ENCODE results near the gene CIPC. TPM values are rescaled to one million over a fixed set of nuclear protein-coding genes. Genes with fewer than 3 reads are reported as not detected.

CIPC gene
- total RNA-seq, 1 donor from 2014 or later, result 70.3 TPM

GRCh38 chr14:77062261-77062660 lies 35.8 kb upstream of the CIPC start:
- no peaks in the 10 kb centered on the region for H3K9me3 ChIP-seq (replicated peaks)
- H3K4me3 ChIP-seq, result no peak overlapping the region
- no peak overlapping the region for H3K27ac ChIP-seq (replicated peaks)
- peaks cover 18% of the 10 kb centered on the region for H3K4me1 ChIP-seq
- H3K27me3 ChIP-seq (ENCODE audit: low read depth), result no peaks in the 10 kb centered on the region
- DNase-seq, result no peak
- H3K36me3 ChIP-seq, result no peaks in the 10 kb centered on the region
- intact Hi-C loops (cut with micrococcal nuclease), result no loop called here
- no peak for TF ChIP-seq CTCF (IDR thresholded peaks at IDR 0.05; ENCODE audit: borderline replicate concordance)

DNA sequence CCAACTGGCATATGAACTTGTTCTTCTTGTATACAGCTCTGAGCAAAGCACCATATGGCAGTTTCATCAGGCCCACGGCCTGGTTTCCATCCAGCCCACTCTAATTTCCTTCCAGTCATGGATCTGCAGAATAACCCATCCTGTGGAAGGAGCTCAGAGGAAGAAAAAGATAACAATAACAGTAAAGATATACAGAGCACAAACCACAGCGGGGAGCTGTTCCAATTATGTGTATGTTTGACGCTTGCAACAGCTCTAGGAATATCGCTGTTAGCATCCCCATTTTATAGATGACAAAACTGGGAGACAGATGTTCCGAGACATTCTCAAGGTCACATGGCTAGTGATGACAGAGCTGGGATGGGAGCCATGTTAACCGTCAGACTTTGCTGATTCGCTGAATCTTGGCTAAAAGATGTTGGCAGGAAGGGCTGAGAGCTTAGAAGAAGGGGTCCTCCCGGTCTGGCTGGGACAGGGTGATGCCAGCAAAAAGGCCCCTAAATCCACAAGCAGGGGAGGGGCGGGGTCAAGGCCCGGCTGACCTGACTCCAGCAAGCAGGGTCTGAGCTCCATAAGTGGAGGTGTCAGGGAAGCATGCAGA lies 34.4 kb upstream of the CIPC start:
- H3K36me3 ChIP-seq, result no peaks in the 10 kb centered on the region
- DNase-seq, result no peak
- no peak overlapping the region for H3K27ac ChIP-seq (replicated peaks)
- no peak overlapping the region for H3K4me3 ChIP-seq
- H3K4me1 ChIP-seq, result peaks cover 32% of the 10 kb centered on the region
- TF ChIP-seq CTCF (IDR thresholded peaks at IDR 0.05; ENCODE audit: borderline replicate concordance), result no peak
- no peaks in the 10 kb centered on the region for H3K27me3 ChIP-seq (ENCODE audit: low read depth)
- H3K9me3 ChIP-seq (replicated peaks), result no peaks in the 10 kb centered on the region
- intact Hi-C loops (cut with micrococcal nuclease), result no loop called here

GRCh38 chr14:77064521-77065178 lies 33.4 kb upstream of the CIPC start:
- Histone ChIP-seq H3K27ac (replicated peaks) (no peak overlapping the region), H3K27me3 (ENCODE audit: low read depth) (no peaks in the 10 kb centered on the region), H3K4me3 (no peak overlapping the region), H3K4me1 (peaks cover 41% of the 10 kb centered on the region), H3K36me3 (no peaks in the 10 kb centered on the region), H3K9me3 (replicated peaks) (no peaks in the 10 kb centered on the region)
- intact Hi-C loops (cut with micrococcal nuclease), result loop anchor here (5.0 kb wide), 1 partner anchor 152 kb away; no protein-coding TSS in a partner anchor
- TF ChIP-seq CTCF (IDR thresholded peaks at IDR 0.05; ENCODE audit: borderline replicate concordance), result no peak
- no peak for DNase-seq

- TF ChIP-seq CTCF (IDR thresholded peaks at IDR 0.05; ENCODE audit: borderline replicate concordance), result no peak
- peaks cover 54% of the 10 kb centered on the region for H3K4me1 ChIP-seq
- no peak overlapping the region for H3K27ac ChIP-seq (replicated peaks)
- H3K9me3 ChIP-seq (replicated peaks), result no peaks in the 10 kb centered on the region
- DNase-seq, result no peak
- no peaks in the 10 kb centered on the region for H3K27me3 ChIP-seq (ENCODE audit: low read depth)
- intact Hi-C loops (cut with micrococcal nuclease), result loop anchor here (5.0 kb wide), 1 partner anchor 154 kb away; no protein-coding TSS in a partner anchor
- H3K36me3 ChIP-seq, result no peaks in the 10 kb centered on the region
- no peak overlapping the region for H3K4me3 ChIP-seq
Measured at GRCh38 chr14:77065851-77066577, 32.0 kb upstream of the CIPC start.

GRCh38 chr14:77066578-77067172 lies 31.4 kb upstream of the CIPC start:
- Histone ChIP-seq H3K27me3 (ENCODE audit: low read depth) (no peaks in the 10 kb centered on the region), H3K4me1 (peaks cover 56% of the 10 kb centered on the region), H3K4me3 (no peak overlapping the region), H3K36me3 (no peaks in the 10 kb centered on the region), H3K9me3 (replicated peaks) (no peaks in the 10 kb centered on the region), H3K27ac (replicated peaks) (peak overlapping the region; percentile 17)
- TF ChIP-seq CTCF (IDR thresholded peaks at IDR 0.05; ENCODE audit: borderline replicate concordance), result no peak
- intact Hi-C loops (cut with micrococcal nuclease), result loop anchor here (5.0 kb wide), 1 partner anchor 154 kb away; no protein-coding TSS in a partner anchor
- DNase-seq, result no peak

Data from left ventricle myocardium inferior (tissue), 1 donor.